ENCODE data around the gene PREX1.
"Not testable (repeated sequence)": the region's sequence is repeated elsewhere in the genome, so short reads cannot be mapped to it uniquely, and the experiment has no call there.

The PREX1 gene

DNA sequence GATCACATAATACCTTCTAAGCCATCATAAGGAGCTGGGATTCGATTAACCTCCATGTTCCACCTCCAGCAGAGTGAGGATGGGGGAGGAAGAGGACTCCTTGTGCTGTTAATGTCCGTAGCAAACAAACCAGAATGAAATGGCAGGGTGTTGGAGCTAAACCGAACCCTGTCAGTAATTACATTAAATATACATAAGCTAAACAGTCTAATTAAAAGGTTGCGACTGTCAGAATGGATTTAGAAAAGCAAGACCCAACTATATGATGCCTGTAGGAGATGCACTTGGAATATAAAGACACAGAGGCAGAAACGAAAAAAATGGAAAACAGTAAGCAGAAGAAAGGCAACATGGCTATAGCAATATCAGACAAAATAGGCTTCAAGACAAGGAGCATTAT, 13.2 kb downstream of the PREX1 start:
- Mint-ChIP-seq H3K36me3 (peaks cover 18% of the 10 kb centered on the region), H3K27ac (no peak overlapping the region), H3K4me1 (peaks cover 50% of the 10 kb centered on the region), H3K27me3 (no peaks in the 10 kb centered on the region), H3K9me3 (no peaks in the 10 kb centered on the region), H3K4me3 (no peak overlapping the region)
- no peak for ATAC-seq

DNA sequence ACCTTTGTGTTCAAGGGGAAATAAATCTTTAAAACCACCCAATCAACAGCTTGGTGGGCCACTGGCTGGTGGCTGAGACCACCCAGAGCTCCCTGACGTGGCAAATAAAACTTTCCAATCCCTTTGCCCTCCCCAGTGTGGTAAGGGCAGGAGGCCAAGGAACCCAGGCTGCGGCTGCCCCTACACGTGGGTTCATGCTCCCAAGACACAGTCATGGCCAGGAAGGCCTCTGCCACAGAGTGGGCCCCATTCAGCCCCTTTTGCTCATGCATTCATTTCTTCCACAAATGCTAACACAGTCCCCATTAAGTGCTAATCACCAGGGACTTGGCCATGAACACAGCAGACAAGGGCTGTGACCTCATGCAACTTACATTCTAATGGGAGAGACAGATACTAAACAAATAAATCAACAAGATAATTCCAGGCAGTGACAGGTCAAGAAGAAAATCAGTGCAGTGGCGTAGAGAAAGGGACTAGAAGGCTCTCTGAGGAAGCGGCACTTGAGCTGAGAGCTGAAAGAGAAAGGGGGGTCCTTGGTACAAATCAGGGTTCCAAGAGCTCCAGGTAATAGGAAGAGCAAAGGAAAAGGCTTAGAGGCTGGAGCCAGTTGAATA, 13.8 kb downstream of the PREX1 start:
- Mint-ChIP-seq H3K9me3 (no peaks in the 10 kb centered on the region), H3K4me3 (no peak overlapping the region), H3K4me1 (peaks cover 50% of the 10 kb centered on the region), H3K27me3 (no peaks in the 10 kb centered on the region), H3K36me3 (peaks cover 15% of the 10 kb centered on the region), H3K27ac (no peak overlapping the region)
- ATAC-seq: no peak

GRCh38 chr20:48813446-48813747, 14.4 kb downstream of the PREX1 start:
- no peak for ATAC-seq
- peaks cover 50% of the 10 kb centered on the region for H3K4me1 Mint-ChIP-seq
- no peak overlapping the region for H3K27ac Mint-ChIP-seq
- H3K27me3 Mint-ChIP-seq: no peaks in the 10 kb centered on the region
- no peaks in the 10 kb centered on the region for H3K9me3 Mint-ChIP-seq
- H3K4me3 Mint-ChIP-seq: no peak overlapping the region
- H3K36me3 Mint-ChIP-seq: peaks cover 19% of the 10 kb centered on the region

- no peak for ATAC-seq
- Mint-ChIP-seq H3K36me3 (peaks cover 24% of the 10 kb centered on the region), H3K27me3 (no peaks in the 10 kb centered on the region), H3K9me3 (no peaks in the 10 kb centered on the region), H3K4me1 (peaks cover 47% of the 10 kb centered on the region), H3K4me3 (no peak overlapping the region), H3K27ac (no peak overlapping the region)
These were observed 15.0 kb downstream of the PREX1 start for GRCh38 chr20:48812600-48813445.

DNA sequence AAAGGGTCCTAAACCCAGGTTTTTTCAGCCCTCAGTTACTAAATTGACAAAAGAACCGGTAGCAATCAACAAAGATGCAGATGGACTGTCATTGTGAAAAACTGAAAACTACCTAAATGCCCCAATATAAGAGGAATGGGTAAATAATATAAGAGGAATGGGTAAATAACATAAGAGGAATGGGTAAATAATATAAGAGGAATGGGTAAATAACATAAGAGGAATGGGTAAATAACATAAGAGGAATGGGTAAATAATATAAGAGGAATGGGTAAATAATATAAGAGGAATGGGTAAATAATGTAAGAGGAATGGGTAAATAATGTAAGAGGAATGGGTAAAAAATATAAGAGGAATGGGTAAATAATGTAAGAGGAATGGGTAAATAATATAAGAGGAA, 15.7 kb downstream of the PREX1 start:
- peaks cover 27% of the 10 kb centered on the region for H3K36me3 Mint-ChIP-seq
- H3K4me1 Mint-ChIP-seq: peaks cover 47% of the 10 kb centered on the region
- H3K9me3 Mint-ChIP-seq, H3K27me3 Mint-ChIP-seq, H3K4me3 Mint-ChIP-seq, ATAC-seq, H3K27ac Mint-ChIP-seq: not testable (repeated sequence)

DNA sequence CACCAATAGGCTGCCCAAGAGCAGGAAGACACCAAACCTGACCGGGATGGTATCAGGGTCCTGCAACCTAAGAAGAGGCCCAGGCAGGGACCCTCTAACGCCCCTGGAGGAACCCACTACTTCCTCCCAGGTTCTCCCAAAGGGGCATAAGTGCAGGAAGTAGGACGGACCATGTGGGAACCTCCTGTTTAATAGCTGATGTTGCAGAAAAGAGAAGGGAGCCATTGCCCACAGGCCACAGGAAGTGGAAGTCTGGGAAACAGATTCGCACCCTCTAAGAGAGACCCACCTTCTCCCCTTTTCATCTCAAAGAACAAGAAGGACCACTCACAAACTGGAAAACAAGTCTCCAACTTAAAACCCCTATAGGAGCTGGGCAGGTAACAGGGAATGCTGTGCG, 18.1 kb downstream of the PREX1 start:
- H3K9me3 Mint-ChIP-seq: no peaks in the 10 kb centered on the region
- H3K27ac Mint-ChIP-seq: peak overlapping the region; percentile 60
- H3K36me3 Mint-ChIP-seq: peaks cover 39% of the 10 kb centered on the region
- peaks cover 62% of the 10 kb centered on the region for H3K4me1 Mint-ChIP-seq
- no peak for ATAC-seq
- H3K4me3 Mint-ChIP-seq: no peak overlapping the region
- H3K27me3 Mint-ChIP-seq: no peaks in the 10 kb centered on the region

DNA sequence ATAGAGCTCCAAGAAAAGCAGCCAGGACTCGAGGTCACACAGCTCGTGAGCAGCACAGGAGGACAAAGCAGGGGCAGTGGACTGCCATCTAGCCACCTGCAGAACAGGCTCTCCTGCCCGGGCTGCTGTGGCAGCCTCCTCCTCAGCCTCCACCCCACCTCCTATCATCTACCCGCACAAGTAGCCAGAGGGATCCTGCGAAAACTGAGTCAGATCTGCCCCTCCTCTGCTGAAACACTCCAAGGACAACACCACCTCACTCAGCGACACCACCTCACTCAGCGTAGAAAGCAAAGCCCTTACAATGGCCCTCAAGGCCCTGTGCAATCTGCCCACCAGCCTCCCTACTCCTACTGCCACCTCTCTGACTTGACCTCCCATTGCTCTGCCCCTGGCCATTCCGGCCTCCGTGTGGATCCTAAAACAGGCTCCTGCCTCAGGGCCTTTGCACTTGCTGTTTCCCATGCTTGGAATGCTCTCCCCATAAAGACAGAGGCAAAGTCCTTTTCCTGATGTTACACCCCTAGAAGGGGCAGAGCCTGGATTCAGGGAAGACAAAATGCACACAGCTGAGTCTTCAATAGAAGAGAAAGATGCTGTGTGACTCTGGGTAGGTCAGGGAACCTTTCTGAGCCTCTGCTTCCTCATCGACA, 19.3 kb downstream of the PREX1 start:
- H3K36me3 Mint-ChIP-seq: peaks cover 48% of the 10 kb centered on the region
- peak overlapping the region; percentile 60 for H3K27ac Mint-ChIP-seq
- no peaks in the 10 kb centered on the region for H3K27me3 Mint-ChIP-seq
- no peak overlapping the region for H3K4me3 Mint-ChIP-seq
- no peaks in the 10 kb centered on the region for H3K9me3 Mint-ChIP-seq
- no peak for ATAC-seq
- peaks cover 73% of the 10 kb centered on the region for H3K4me1 Mint-ChIP-seq

DNA sequence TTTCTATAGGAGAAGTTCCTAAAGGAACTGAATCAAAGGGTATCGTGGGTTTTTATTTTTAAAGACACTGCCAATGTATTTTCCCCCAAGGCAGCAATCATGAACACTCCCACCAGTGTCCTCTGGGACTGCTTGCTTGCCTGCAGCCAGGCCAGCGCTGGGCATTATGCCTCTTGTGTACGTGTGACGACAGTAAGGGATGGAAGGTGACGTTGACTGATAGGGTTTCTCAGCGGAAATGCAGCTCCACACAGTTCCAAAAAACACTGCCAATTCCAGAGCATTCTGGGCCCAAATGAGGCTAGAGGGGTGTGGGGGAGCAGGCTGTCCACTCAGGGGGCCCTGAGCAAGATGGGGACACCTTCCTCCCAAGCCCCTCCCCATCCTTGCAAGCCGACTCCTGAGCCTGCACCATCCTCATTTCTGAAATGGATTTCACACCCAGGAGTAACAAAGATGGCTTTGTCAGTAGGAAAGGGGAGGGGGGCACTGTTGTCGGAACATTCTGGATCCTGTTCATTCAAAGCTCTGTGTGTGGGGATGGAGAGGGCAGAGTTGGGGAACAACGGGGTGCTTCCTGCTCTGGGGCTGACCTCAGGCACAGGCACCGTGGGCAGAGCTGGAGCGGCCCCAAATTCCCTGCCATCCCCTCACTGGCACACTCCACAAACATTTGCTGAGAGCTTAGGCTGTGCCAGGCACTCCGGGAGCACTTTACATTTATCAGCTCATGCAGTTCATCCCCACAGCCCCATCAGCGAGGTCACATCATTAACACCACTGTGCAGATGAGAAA, 20.0 kb downstream of the PREX1 start:
- Mint-ChIP-seq H3K36me3 (peaks cover 48% of the 10 kb centered on the region), H3K9me3 (no peaks in the 10 kb centered on the region), H3K4me3 (no peak overlapping the region), H3K27ac (peak overlapping the region; percentile 15), H3K4me1 (peaks cover 81% of the 10 kb centered on the region), H3K27me3 (no peaks in the 10 kb centered on the region)
- ATAC-seq: no peak

GRCh38 chr20:48807051-48807450, 20.7 kb downstream of the PREX1 start:
- H3K36me3 Mint-ChIP-seq: peaks cover 55% of the 10 kb centered on the region
- H3K4me3 Mint-ChIP-seq: no peak overlapping the region
- H3K27ac Mint-ChIP-seq: peak overlapping the region; percentile 15
- H3K4me1 Mint-ChIP-seq: peaks cover 87% of the 10 kb centered on the region
- no peak for ATAC-seq
- H3K27me3 Mint-ChIP-seq: no peaks in the 10 kb centered on the region
- H3K9me3 Mint-ChIP-seq: no peaks in the 10 kb centered on the region

DNA sequence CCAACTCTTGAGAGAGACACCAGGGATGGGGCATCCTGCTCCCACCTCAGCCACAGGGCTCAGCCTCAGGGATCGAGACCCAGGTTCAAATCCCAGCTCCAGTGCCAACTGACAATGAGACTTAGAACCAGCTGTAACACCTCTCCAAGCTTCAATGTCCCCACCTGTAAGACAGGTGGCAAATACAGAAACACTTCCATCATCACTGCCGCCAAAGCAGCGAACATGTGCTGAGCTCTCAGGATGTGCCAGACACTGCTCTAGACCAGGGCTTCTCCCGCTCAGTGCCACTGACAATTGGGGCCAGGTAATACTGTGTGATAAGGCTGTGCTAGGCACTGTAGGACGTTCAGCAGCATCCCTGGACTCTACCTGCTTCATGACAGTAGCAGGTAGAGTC, 22.1 kb downstream of the PREX1 start:
- ATAC-seq: no peak
- Mint-ChIP-seq H3K27me3 (no peaks in the 10 kb centered on the region), H3K4me3 (no peak overlapping the region), H3K9me3 (no peaks in the 10 kb centered on the region), H3K36me3 (peaks cover 58% of the 10 kb centered on the region), H3K27ac (no peak overlapping the region), H3K4me1 (peaks cover 92% of the 10 kb centered on the region)

DNA sequence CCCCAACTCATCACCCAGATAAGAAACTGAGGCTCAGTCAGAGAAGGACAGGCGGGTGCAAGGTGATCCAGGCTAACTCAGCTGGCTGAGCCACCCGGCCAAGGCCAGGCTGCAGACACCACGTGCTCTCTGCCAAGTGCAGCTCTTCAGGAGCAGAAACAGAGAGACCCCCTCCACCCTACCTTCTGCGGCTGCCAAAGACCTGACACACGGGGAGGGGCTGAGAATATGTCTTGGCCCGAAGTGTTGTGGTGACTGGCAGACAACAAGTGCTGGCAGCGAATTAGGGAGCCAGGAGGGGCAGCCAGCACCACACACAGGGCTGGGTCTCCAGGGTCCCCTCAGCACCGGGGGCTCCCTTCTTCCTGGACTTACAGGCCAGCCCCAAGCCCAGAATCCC, 22.5 kb downstream of the PREX1 start:
- no peaks in the 10 kb centered on the region for H3K27me3 Mint-ChIP-seq
- H3K4me3 Mint-ChIP-seq: no peak overlapping the region
- no peak for ATAC-seq
- peak overlapping the region; percentile 72 for H3K27ac Mint-ChIP-seq
- H3K36me3 Mint-ChIP-seq: peaks cover 58% of the 10 kb centered on the region
- H3K4me1 Mint-ChIP-seq: peaks cover 95% of the 10 kb centered on the region
- no peaks in the 10 kb centered on the region for H3K9me3 Mint-ChIP-seq

GRCh38 chr20:48804300-48804980, 23.4 kb downstream of the PREX1 start:
- H3K27ac Mint-ChIP-seq: peak overlapping the region; percentile 72
- no peak for ATAC-seq

GRCh38 chr20:48803176-48804053, 24.4 kb downstream of the PREX1 start:
- peaks cover 53% of the 10 kb centered on the region for H3K36me3 Mint-ChIP-seq
- peaks cover 95% of the 10 kb centered on the region for H3K4me1 Mint-ChIP-seq
- H3K27ac Mint-ChIP-seq: peak overlapping the region; percentile 72
- no peak for ATAC-seq
- H3K27me3 Mint-ChIP-seq: no peaks in the 10 kb centered on the region
- no peaks in the 10 kb centered on the region for H3K9me3 Mint-ChIP-seq
- H3K4me3 Mint-ChIP-seq: no peak overlapping the region

More at GRCh38 chr20:48804300-48804980, 23.4 kb downstream of the PREX1 start:
- Mint-ChIP-seq H3K36me3 (peaks cover 58% of the 10 kb centered on the region), H3K4me1 (peaks cover 95% of the 10 kb centered on the region), H3K9me3 (no peaks in the 10 kb centered on the region), H3K4me3 (no peak overlapping the region), H3K27me3 (no peaks in the 10 kb centered on the region)

- no peak overlapping the region for H3K4me3 Mint-ChIP-seq
- H3K9me3 Mint-ChIP-seq: no peaks in the 10 kb centered on the region
- peak overlapping the region; percentile 72 for H3K27ac Mint-ChIP-seq
- no peak for ATAC-seq
- H3K4me1 Mint-ChIP-seq: peaks cover 98% of the 10 kb centered on the region
- peaks cover 51% of the 10 kb centered on the region for H3K36me3 Mint-ChIP-seq
- H3K27me3 Mint-ChIP-seq: no peaks in the 10 kb centered on the region
These were observed 25.2 kb downstream of the PREX1 start for GRCh38 chr20:48802647-48803046.

All from stimulated activated memory B cell treated with anti-CD40 and anti-IgM and Interleukin-4, amounts not matched to agents 10 μg/mL and 1 μg/mL and 100 μg/mL, for 72 hours (primary cell).